GM12892 (cell line): ENCODE measurements around the gene ABCC12.

Source experiments
- DNase-seq: peaks from one replicate; pipeline ENCODE4 v3.0.0; 2011; ENCODE audit not compliant: insufficient read length
- FAIRE-seq: peaks from 2 replicates; lab custom pipeline; 2011; peaks lifted over from hg19 to GRCh38; lab: Jason Lieb, UNC
- POLR2A ChIP-seq: IDR thresholded peaks from 2 replicates; pipeline ENCODE4 v1.6.1; 2011; ENCODE audit warnings: low read depth, low read length, control low read depth
- POLR2AphosphoS5 ChIP-seq: IDR thresholded peaks from 2 replicates; pipeline ENCODE4 v1.6.1; 2011; ENCODE audit warnings: low read depth, low read length, control low read depth
- TAF1 ChIP-seq: IDR thresholded peaks from 2 replicates; pipeline ENCODE4 v1.6.1; 2011; ENCODE audit warnings: low read depth, mild to moderate bottlenecking, control low read depth, low read length, borderline replicate concordance

The ABCC12 gene

DNA sequence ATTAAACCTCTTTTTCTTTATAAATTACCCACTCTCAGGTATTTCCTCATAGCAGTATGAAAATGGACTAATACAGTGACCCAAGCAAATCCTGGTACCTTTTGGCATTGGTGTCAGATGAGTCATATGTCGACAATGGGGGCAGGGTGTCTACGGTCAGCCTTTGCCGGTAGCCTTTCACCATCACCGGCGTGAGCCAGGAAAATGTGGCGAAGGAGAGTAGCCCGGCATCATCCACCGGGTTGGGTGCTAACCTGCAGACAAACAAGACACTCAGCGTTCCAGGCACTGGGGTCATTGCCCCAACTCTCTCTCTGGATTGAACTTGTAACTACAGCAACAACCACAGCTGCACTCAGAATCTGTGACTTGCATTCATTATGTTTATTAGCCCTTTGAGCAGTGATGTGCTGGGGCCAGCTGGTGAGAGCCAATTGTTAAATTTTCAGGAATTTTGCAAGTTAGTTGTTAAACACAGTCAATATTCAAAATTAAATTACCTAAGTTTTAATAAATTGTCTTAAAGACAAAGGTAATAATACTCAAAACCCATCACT is 11.9 kb downstream of the ABCC12 start:
- TF ChIP-seq POLR2AphosphoS5 (no peak), POLR2A (no peak)
- DNase-seq (no peak), FAIRE-seq (no peak)

GRCh38 chr16:48140821-48141220 is 15.0 kb downstream of the ABCC12 start:
- DNase-seq (no peak), FAIRE-seq (no peak)
- no peak for TF ChIP-seq POLR2A
- no peak for TF ChIP-seq TAF1
- no peak for TF ChIP-seq POLR2AphosphoS5

DNA sequence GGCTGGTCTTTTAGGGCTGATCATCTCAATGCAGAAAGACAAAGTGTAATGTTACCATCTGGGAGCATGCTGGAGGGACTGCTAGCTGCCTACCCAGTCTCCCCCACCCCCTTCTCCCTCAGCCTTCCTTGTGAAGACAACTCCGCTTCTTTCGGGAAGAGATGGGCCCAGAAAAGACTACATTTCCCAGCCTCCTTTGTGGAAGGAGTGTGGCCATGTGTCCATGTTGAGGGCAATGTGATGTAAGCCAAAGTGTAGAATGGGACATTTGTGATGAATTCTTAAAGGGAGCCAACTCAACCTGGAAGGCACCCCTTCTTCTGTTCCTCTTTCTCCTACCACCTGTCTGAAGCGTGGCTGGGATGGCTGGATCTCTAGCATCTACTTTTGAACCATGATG is 16.3 kb downstream of the ABCC12 start:
- FAIRE-seq = no peak
- DNase-seq = no peak
- no peak for TF ChIP-seq TAF1
- no peak for TF ChIP-seq POLR2AphosphoS5
- TF ChIP-seq POLR2A = no peak

GRCh38 chr16:48138543-48138942 is 17.2 kb downstream of the ABCC12 start:
- no peak for FAIRE-seq
- DNase-seq = no peak
- TF ChIP-seq TAF1 (no peak), POLR2AphosphoS5 (no peak), POLR2A (no peak)

GRCh38 chr16:48137822-48138221 is 18.0 kb downstream of the ABCC12 start:
- TF ChIP-seq TAF1 (no peak), POLR2A (no peak)
- no peak for DNase-seq
- no peak for FAIRE-seq

DNA sequence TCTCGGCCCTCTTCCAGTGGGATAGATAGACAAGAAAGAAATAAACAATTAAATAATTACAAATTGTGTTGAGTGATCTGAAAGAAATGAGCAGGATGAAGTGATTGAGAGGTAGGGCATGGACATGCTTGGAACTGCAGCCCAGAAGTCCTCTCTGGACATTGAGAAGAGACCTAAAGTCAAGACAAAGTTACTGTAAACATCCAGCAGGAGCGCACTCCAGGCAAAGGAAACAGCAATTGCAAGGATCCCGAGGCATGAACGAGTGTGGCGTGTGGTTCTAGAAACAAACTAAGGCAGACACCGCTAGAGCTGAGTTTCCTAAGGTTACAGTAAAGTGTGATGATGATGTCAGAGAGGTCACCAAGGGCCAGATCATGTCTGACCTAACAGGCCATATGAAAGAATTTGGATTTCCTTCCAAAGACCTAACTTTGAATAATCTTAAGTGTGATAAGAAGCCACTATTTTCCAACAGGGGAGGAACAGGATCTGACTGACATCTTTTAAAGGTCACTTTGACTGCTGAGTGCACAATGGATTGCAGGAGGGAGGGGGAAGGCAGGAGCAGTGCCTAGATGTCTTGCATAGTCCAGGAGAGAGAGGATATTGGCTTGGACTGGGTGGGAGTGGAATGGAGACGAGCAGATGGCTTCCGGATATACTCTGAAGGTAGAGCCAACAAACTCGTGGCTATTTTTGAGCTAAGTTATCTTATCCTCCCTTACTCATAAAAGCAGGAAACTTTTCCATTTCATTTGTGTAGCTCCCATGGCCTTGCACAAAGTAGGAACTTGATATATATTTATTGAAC is 19.0 kb downstream of the ABCC12 start:
- TF ChIP-seq POLR2A (no peak), TAF1 (no peak), POLR2AphosphoS5 (no peak)
- DNase-seq (no peak), FAIRE-seq (no peak)

GRCh38 chr16:48133455-48134211 is 22.2 kb downstream of the ABCC12 start:
- FAIRE-seq = no peak
- no peak for DNase-seq
- TF ChIP-seq TAF1 = no peak
- TF ChIP-seq POLR2AphosphoS5 = no peak
- no peak for TF ChIP-seq POLR2A

GRCh38 chr16:48132696-48133095 is 23.1 kb downstream of the ABCC12 start:
- TF ChIP-seq TAF1 (no peak), POLR2AphosphoS5 (no peak), POLR2A (no peak)
- FAIRE-seq (no peak), DNase-seq (no peak)

DNA sequence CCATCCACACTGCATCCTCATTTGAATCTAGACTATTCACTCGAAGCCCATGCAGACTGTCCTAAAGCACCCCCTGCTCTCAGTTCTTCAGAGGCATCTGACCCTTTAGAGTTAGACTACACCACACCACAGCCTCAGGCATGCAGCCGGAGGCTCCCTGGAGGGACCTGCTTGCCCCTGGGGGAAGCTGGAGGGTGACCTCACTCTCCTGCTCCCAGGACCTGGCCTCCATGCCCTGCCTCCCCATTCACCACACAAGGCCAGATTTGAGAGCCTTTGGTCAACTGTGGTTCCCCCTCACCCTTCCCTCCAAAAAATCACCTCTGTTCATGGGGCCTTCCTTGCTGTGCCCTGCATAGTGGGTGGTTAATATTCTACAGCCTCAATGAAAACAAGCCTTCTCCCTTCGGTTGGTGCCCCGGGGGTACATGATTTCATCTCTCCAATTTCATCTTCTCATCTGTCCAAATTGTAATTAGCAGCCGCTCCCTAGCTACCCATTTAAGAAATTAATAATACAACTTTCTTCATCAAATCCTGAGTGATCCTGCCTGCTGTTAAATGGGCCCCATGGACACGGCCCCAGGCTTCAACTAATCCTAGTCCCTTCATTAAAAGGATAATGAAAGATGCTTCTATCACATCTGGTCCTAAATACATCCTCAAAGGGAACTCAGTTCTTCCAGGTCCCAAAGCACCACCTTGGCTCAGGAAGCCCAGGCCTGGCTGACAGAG is 24.4 kb downstream of the ABCC12 start:
- TF ChIP-seq POLR2AphosphoS5 (no peak), TAF1 (no peak), POLR2A (no peak)
- FAIRE-seq (no peak), DNase-seq (no peak)

GRCh38 chr16:48129926-48130325 is 25.9 kb downstream of the ABCC12 start:
- TF ChIP-seq TAF1 (no peak), POLR2A (no peak), POLR2AphosphoS5 (no peak)
- no peak for DNase-seq
- no peak for FAIRE-seq

DNA sequence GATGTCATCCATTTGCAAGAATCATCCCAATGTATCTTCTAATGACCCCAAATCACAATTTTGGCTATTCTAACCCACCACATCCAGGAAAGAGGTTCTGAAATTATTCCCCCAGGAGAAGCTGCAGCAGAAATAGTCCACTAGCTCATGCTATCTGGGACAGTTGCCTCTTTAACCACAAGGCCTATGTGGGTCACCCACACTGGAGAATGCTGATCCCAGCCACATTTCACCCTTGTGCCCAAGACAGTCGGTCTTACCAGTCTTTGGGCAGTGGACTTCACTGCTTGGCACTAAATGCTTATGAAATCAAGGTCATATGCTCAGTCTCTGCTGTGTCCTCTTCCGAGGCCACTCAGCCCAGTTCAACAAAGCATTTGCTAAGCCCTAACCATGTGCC is 27.0 kb downstream of the ABCC12 start:
- TF ChIP-seq TAF1 = no peak
- TF ChIP-seq POLR2AphosphoS5 = no peak
- TF ChIP-seq POLR2A = no peak
- DNase-seq (no peak), FAIRE-seq (no peak)

- no peak for TF ChIP-seq TAF1
- TF ChIP-seq POLR2A = no peak
- no peak for TF ChIP-seq POLR2AphosphoS5
- no peak for FAIRE-seq
- no peak for DNase-seq
Observed at GRCh38 chr16:48126801-48127644, 28.8 kb downstream of the ABCC12 start.
